Measurements from ENCODE around the gene OR10A4.

- TF ChIP-seq EZH2 (IDR thresholded peaks at IDR 0.05; ENCODE audit: borderline replicate concordance, low read length), result no peak
- no peak for TF ChIP-seq CTCF (conservative IDR thresholded peaks at IDR 0.05 in 1 of 2, IDR thresholded peaks at IDR 0.05 in 1 of 2; ENCODE audit: extremely low read depth in 1 of 2, insufficient read depth in 1 of 2, low read depth in 1 of 2, low read length in 2 of 2)
These were observed 12.0 kb upstream of the OR10A4 start for GRCh38 chr11:6864438-6864837.
